Left ventricle myocardium superior (tissue), 1 donor: ENCODE results near the gene TRAPPC12. TPM values are rescaled to one million over a fixed set of nuclear protein-coding genes. Genes with fewer than 3 reads are reported as not detected.
"Not testable (repeated sequence)": the region's sequence is repeated elsewhere in the genome, so short reads cannot be mapped to it uniquely, and the experiment has no call there.

Experiments
- ATAC-seq: fragments of 200-7000 bp; cut with Tn5 transposase; one replicate; pipeline ENCODE4 v1.9.1; 2020; ENCODE audit warnings: mild to moderate bottlenecking, moderate library complexity
- DNase-seq: peaks from one replicate; pipeline ENCODE4 v3.0.0-alpha.2; 2020
- intact Hi-C: fragments of 100-400 bp; cut with micrococcal nuclease; formaldehyde crosslinking; loops from one replicate; pipeline ENCODE4 v1.11.0; 2022
- total RNA-seq: library from RNA; stranded (reverse); fragmentation: NEBNext Ultra II Directional; extraction: Animal tissue kit (Norgen Biotek cat#: 25700); gene quantifications from one replicate; pipeline ENCODE4 v1.2.1, GENCODE V29; 2021
- donor health status: DM: no; HTN: yes; CAD: no; lungs with severe emphysema.

The TRAPPC12 gene
- total RNA-seq, 1 donor from 2014 or later, result 105 TPM

DNA sequence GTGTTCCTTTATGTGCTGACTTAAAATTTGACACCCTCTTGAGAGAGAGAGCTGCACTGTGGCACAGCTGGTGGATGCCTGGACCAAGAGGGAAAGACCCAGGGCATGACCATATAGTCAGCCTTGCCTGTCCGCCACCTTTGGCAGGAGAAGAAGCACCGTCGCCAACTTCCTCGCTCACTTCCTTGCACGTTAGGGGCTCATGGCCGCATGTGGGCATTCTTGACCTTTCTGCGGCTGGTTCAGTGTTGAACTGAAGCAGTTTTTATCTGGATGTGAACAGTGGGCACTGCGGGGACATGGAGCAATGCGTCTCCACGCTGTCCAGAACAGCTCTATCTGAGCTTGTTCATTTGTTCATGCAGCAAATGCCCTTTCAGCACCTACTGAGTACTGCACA, 66.9 kb downstream of the TRAPPC12 start:
- DNase-seq (no peak), ATAC-seq (no peak)
- intact Hi-C loops, result no loop called here

- DNase-seq, ATAC-seq, intact Hi-C loops: not testable (repeated sequence)
Observed at GRCh38 chr2:3447186-3447585, 67.7 kb downstream of the TRAPPC12 start.

- ATAC-seq (peak; percentile 31), DNase-seq (no peak)
- intact Hi-C loops, result no loop called here
Observed at GRCh38 chr2:3447789-3448317, 68.4 kb downstream of the TRAPPC12 start.

GRCh38 chr2:3448441-3448911, 69.0 kb downstream of the TRAPPC12 start:
- ATAC-seq (peak; percentile 56), DNase-seq (peak; percentile 50)
- intact Hi-C loops, result not testable (repeated sequence)

GRCh38 chr2:3449086-3449485, 69.6 kb downstream of the TRAPPC12 start:
- DNase-seq (no peak), ATAC-seq (no peak)
- intact Hi-C loops, result no loop called here

- ATAC-seq (no peak), DNase-seq (no peak)
- intact Hi-C loops, result no loop called here
Observed at GRCh38 chr2:3449936-3450335, 70.4 kb downstream of the TRAPPC12 start.

DNA sequence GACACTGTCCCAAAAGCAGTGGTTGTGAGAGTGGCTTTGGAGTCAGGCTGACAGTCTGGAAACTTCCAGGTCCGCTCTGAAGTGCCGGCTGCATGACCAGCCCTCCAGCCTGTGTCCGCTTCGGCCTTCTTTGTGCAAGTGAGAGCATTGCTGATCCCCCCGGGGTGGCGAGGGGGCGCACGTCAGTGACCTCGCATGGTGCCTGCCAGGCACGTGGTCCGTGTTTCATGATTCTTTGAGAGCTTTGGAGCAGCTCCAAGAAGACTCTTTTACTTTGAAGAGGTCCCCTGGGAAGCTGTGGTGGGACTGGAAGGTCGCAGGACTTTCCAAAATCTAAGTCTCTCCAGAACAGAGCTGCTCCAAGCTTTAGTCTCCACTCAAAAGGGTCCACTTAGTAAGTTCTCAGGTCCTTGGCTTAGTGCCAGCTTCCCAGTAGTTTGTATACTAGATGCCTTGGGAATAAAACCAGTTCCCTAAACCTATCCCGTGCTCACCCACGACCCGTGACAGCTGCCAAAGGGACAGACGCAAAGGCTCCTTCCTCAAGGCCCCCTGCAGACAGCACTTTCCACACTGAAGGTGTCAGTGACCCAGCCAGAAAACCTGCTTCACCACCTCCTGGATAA, 71.0 kb downstream of the TRAPPC12 start:
- peak; percentile 65 for DNase-seq

DNA sequence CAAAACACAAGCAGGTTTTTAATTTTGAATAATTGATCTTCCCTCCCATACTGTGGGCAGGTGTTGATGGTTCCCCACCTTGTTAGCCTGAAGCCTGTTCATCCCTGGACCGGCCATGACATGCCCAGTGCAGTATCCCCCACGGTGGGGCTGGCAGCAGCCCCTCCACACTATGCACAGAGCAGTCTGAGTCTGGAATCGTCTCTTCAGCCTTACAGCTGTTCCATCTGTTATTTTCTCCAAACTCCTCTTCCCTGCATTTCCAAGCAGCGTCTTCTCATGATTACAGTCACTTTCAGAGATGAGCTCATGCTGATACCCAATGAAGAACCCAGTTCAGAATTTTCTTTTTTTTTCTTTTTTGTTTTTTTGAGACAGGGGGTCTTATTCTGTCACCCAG, 71.7 kb downstream of the TRAPPC12 start:
- no peak for DNase-seq
- intact Hi-C loops, result no loop called here
- ATAC-seq, result no peak

More for the DNA sequence above, 71.0 kb downstream of the TRAPPC12 start:
- intact Hi-C loops, result no loop called here
- peak; percentile 46 for ATAC-seq

DNA sequence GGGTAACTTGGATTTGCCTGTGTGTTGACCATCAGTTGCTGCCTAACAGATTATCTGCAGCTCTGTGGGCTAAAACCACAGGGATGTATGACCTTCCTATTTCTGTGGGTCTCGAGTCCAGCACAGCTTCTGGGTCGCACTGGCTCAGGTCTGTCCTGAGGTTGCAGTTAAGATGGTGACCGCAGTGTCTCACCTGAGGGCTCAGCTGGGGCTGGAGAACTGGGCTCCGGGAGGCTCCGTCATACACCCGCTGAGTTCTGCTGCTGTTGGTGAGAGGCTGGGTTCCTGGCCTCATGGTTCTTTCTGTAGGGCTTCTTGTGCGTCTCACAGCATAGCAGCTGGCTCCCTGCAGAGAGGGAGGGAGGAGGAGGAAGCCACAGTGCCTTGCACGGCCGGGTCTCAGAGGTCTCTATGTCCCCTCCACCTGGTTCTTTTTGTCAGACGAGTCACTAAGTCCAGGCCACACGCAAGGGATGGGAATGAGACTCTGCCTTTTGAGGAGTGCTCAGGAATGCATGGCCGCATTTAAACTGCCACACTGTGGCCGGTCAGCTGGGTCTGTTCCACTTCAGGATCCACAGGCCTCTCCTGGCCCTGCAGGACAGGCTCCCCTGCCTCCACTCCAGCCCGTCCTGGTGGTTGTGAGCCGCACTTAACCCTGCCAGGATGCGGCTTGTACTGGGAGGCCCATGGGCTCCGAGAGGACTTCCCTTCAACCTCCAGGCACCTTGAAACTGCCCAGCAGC, 72.6 kb downstream of the TRAPPC12 start:
- no peak for DNase-seq
- no peak for ATAC-seq
- intact Hi-C loops, result no loop called here

DNA sequence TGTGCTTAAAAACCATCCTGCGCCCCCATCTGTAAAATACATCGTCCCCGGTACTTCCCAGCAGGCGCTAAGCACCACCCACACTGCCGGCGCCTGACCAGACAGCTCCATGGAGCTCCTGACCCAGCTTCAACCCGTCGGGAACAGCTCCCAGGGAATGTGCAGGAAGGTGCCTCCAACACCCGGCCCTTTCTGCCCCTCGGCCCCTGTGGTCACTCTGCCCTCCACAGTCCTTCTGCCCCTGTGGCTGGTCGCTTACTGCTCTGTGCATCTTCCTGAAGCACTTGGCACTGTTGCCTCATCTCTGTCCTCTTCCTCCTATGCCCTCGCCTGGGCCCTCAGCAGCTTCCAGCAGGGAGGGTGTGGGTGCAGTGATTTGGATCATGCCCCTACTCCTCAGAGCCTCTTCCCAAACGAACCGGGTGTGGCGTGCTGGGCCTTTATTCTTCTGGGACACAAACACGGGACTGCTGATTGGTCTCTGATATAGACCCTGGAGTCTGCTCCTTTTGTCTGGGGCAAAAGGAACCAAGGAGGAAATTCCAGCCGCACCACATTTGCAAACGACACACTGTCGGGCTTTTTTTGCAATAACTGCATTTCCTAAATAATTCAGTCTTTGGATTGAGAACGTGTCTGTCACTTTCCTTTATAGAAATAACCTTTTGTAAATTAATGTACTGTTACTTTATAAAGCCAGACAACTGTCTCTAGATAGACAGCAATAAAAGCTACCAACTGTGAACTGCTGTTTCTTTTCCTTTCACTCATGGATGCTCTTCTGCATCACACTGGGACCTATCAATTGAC, 73.9 kb downstream of the TRAPPC12 start:
- intact Hi-C loops, result no loop called here
- peak; percentile 33 for ATAC-seq
- DNase-seq, result no peak

GRCh38 chr2:3454005-3454404, 74.5 kb downstream of the TRAPPC12 start:
- intact Hi-C loops, DNase-seq, ATAC-seq: not testable (repeated sequence)

- DNase-seq, result no peak
- intact Hi-C loops, result no loop called here
Observed at GRCh38 chr2:3454802-3455201, 75.3 kb downstream of the TRAPPC12 start.

GRCh38 chr2:3456125-3456524, 76.6 kb downstream of the TRAPPC12 start:
- ATAC-seq, result no peak
- intact Hi-C loops, result no loop called here
- DNase-seq, result no peak

More at GRCh38 chr2:3454802-3455201, 75.3 kb downstream of the TRAPPC12 start:
- no peak for ATAC-seq

DNA sequence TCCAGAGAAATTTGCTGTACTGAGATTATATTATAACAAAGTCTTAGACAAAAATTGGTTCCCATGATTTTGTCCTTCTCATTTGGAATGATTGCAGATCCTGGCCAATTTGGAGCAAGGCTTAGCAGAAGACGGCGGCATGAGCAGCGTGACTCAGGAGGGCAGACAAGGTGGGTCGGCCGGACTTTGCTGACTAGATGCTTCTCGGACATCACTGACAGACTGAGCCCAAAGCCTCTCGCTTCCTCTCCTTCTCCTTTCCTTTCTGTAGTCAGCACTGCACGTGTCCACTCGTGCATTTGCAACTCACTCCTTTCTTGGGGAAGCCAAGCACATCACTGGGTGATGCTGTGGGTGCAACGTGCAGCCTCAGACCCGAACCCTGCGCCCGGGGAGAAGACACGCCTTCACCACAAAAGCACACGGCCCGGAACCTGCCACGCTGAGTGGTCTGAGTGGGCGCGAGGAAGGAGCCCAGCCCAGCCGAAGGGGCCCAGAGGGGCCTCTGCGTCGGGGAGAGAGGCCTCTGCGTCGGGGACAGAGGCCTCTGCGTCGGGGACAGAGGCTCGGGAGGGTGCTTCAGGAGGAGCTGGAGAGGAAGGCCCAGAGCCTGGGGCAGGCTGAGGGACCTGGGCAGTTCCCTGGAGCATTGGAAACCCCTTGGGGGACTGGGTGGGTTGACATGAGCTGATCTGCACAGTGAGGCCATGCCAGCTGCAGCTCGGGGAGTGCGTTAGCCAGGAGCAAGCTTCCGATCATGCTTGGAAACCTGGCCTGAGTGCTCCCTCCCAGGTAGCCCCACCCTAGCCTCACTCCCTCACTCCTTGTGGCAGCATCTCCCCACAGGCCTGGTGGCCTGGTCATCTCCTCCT, 78.3 kb downstream of the TRAPPC12 start:
- no peak for DNase-seq
- ATAC-seq, result no peak
- intact Hi-C loops, result no loop called here

- ATAC-seq (no peak), DNase-seq (no peak)
- intact Hi-C loops, result no loop called here
Observed at GRCh38 chr2:3458396-3459184, 79.1 kb downstream of the TRAPPC12 start.

GRCh38 chr2:3459185-3460015, 79.9 kb downstream of the TRAPPC12 start:
- intact Hi-C loops, result no loop called here
- DNase-seq (peak; percentile 88), ATAC-seq (peak; percentile 92)

- peak; percentile 61 for DNase-seq
- intact Hi-C loops, result no loop called here
- ATAC-seq, result peak; percentile 63
Observed at GRCh38 chr2:3460156-3460555, 80.7 kb downstream of the TRAPPC12 start.
